Measurements from ENCODE around the gene EXOC2. TPM values are rescaled to one million over a fixed set of nuclear protein-coding genes. Genes with fewer than 3 reads are reported as not detected.

Gene EXOC2
- total and polyA plus RNA-seq, 2 of the 13 experiments (the other 11 are each of a cell fraction or from before 2014, with no cell fraction given): 12.6 to 22.9 TPM

GRCh38 chr6:436308-437036 is 256.5 kb downstream of the EXOC2 start:
- Histone ChIP-seq H3K27ac (ENCODE audit: extremely low read length, insufficient read depth, low read length) (no peak overlapping the region), H3K4me1 (ENCODE audit: insufficient read depth, low read length) (no peaks in the 10 kb centered on the region), H3K79me2 (ENCODE audit: insufficient read depth, low read length) (no peaks in the 10 kb centered on the region), H4K20me1 (ENCODE audit: insufficient read depth, low read length) (no peaks in the 10 kb centered on the region), H3K9me3 (ENCODE audit: low read length) (no peaks in the 10 kb centered on the region), H3K4me2 (ENCODE audit: low read depth, low read length) (no peak overlapping the region), H3K9ac (ENCODE audit: insufficient read depth, low read depth, low read length) (no peak overlapping the region), H3K4me3 (replicated peaks in 1 of 3; ENCODE audit: insufficient read depth in 1 of 3, low read depth in 2 of 3, low read length in 3 of 3) (no peak overlapping the region), H2AFZ (ENCODE audit: low read length) (no peak overlapping the region), H3K36me3 (replicated peaks in 1 of 2; ENCODE audit: control insufficient read depth in 1 of 2, insufficient read depth in 2 of 2, low read length in 2 of 2) (no peaks in the 10 kb centered on the region), H3K27me3 (ENCODE audit: control insufficient read depth in 1 of 2, insufficient read depth in 2 of 2, low read length in 2 of 2) (peaks cover 0 to 61% of the 10 kb centered on the region in 2 experiments; a peak in 4 of 5 replicates)
- CTCF ChIA-PET (ENCODE audit: low intra/inter-chr PET ratio, low total read pairs): no interaction called here
- WGBS (ENCODE audit: low lambda C conversion rate): 57% methylated on average over 22 of the region's 25 CpGs
- FAIRE-seq: no peak
- no peak for DNase-seq (ENCODE audit: low spot score)
- no TSS peak for BruUV-seq (replicated peaks)
- POLR2A ChIA-PET: no interaction called here
- in situ Hi-C loops (cut with HindIII; ENCODE audit: extremely low pct_ligation_motif_present, low pct_unique_long_range_greater_than_20kb): no loop called here
- no peak for ATAC-seq
- intact Hi-C loops (cut with micrococcal nuclease; ENCODE audit: unreplicated experiment): no loop called here
- no peak for TF ChIP-seq SIX4 (CRISPR knock-in tag; IDR thresholded peaks at IDR 0.05)
- no peak for TF ChIP-seq ZNF572 (CRISPR knock-in tag; IDR thresholded peaks at IDR 0.05)
- no peak for TF ChIP-seq ZNF800 (CRISPR knock-in tag; IDR thresholded peaks at IDR 0.05)
- no peak for TF ChIP-seq ZNF451 (CRISPR knock-in tag; IDR thresholded peaks at IDR 0.05)
- no peak for TF ChIP-seq GABPB1 (CRISPR knock-in tag; IDR thresholded peaks at IDR 0.05)
- TF ChIP-seq ZNF562 (CRISPR knock-in tag; IDR thresholded peaks at IDR 0.05; ENCODE audit: borderline replicate concordance): no peak
- TF ChIP-seq SYNCRIP (IDR thresholded peaks at IDR 0.05; ENCODE audit: insufficient read depth, low read depth, low read length): no peak
- no peak for TF ChIP-seq MXI1 (IDR thresholded peaks at IDR 0.05; ENCODE audit: borderline replicate concordance, low read depth, low read length)
- TF ChIP-seq BRF2 (CRISPR knock-in tag; IDR thresholded peaks at IDR 0.05): no peak
- TF ChIP-seq MBD4 (IDR thresholded peaks at IDR 0.05; ENCODE audit: borderline replicate concordance, low read length): no peak
- TF ChIP-seq SIX1 (CRISPR knock-in tag; IDR thresholded peaks at IDR 0.05; ENCODE audit: borderline replicate concordance): no peak
- TF ChIP-seq CCDC6 (CRISPR knock-in tag; IDR thresholded peaks at IDR 0.05): no peak
- TF ChIP-seq ZNF549 (CRISPR knock-in tag; IDR thresholded peaks at IDR 0.05): no peak
- TF ChIP-seq PTBP1 (IDR thresholded peaks at IDR 0.05; ENCODE audit: low read depth, low read length, poor library complexity, severe bottlenecking): no peak

All from HepG2 (cell line).